ENCODE results near the gene DIP2C. TPM values are rescaled to one million over a fixed set of nuclear protein-coding genes. Genes with fewer than 3 reads are reported as not detected.

The DIP2C gene
- total RNA-seq, 3 donors from 2014 or later: 8.0 to 72.0 (median 8.5) TPM

GRCh38 chr10:560314-560992 is 129.0 kb downstream of the DIP2C start:
- TF ChIP-seq, protein P1, sequence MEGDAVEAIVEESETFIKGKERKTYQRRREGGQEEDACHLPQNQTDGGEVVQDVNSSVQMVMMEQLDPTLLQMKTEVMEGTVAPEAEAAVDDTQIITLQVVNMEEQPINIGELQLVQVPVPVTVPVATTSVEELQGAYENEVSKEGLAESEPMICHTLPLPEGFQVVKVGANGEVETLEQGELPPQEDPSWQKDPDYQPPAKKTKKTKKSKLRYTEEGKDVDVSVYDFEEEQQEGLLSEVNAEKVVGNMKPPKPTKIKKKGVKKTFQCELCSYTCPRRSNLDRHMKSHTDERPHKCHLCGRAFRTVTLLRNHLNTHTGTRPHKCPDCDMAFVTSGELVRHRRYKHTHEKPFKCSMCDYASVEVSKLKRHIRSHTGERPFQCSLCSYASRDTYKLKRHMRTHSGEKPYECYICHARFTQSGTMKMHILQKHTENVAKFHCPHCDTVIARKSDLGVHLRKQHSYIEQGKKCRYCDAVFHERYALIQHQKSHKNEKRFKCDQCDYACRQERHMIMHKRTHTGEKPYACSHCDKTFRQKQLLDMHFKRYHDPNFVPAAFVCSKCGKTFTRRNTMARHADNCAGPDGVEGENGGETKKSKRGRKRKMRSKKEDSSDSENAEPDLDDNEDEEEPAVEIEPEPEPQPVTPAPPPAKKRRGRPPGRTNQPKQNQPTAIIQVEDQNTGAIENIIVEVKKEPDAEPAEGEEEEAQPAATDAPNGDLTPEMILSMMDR (IDR thresholded peaks at IDR 0.05): no peak
- DNase-seq: no peak
- no peak for ATAC-seq
- H3K4me1 ChIP-seq (ENCODE audit: low read depth): no peaks in the 10 kb centered on the region
- intact Hi-C loops (cut with DNase I, micrococcal nuclease): no loop called here
- no peak overlapping the region for H3K4me3 ChIP-seq
- H3K9me3 ChIP-seq: peaks cover 7% of the 10 kb centered on the region
- no peaks in the 10 kb centered on the region for H3K36me3 ChIP-seq (ENCODE audit: low read depth)

- Histone ChIP-seq H3K4me3 (no peak overlapping the region), H3K9me3 (peaks cover 7% of the 10 kb centered on the region), H3K4me1 (ENCODE audit: low read depth) (no peaks in the 10 kb centered on the region), H3K36me3 (ENCODE audit: low read depth) (no peaks in the 10 kb centered on the region)
- DNase-seq (no peak), ATAC-seq (no peak)
- intact Hi-C loops (cut with DNase I, micrococcal nuclease): no loop called here
- TF ChIP-seq, protein P1 (IDR thresholded peaks at IDR 0.05): no peak
Measured at GRCh38 chr10:559767-560047, 129.8 kb downstream of the DIP2C start.

- TF ChIP-seq, protein P1 (IDR thresholded peaks at IDR 0.05): no peak
- ATAC-seq (no peak), DNase-seq (no peak)
- H3K36me3 ChIP-seq (ENCODE audit: low read depth): no peaks in the 10 kb centered on the region
- H3K4me3 ChIP-seq: no peak overlapping the region
- intact Hi-C loops (cut with DNase I, micrococcal nuclease): no loop called here
- peaks cover 4% of the 10 kb centered on the region for H3K9me3 ChIP-seq
- no peaks in the 10 kb centered on the region for H3K4me1 ChIP-seq (ENCODE audit: low read depth)
Measured at GRCh38 chr10:558891-559766, 130.3 kb downstream of the DIP2C start.

- H3K4me1 ChIP-seq (ENCODE audit: low read depth): no peaks in the 10 kb centered on the region
- no peak for DNase-seq
- intact Hi-C loops (cut with DNase I, micrococcal nuclease): no loop called here
Measured at GRCh38 chr10:558364-558763, 131.1 kb downstream of the DIP2C start.

GRCh38 chr10:557792-558328 is 131.6 kb downstream of the DIP2C start:
- H3K4me1 ChIP-seq (ENCODE audit: low read depth): no peaks in the 10 kb centered on the region
- intact Hi-C loops (cut with DNase I, micrococcal nuclease): no loop called here

More at GRCh38 chr10:558364-558763, 131.1 kb downstream of the DIP2C start:
- Histone ChIP-seq H3K4me3 (no peak overlapping the region), H3K36me3 (ENCODE audit: low read depth) (no peaks in the 10 kb centered on the region), H3K9me3 (no peaks in the 10 kb centered on the region)
- TF ChIP-seq, protein P1 (IDR thresholded peaks at IDR 0.05): no peak
- ATAC-seq: no peak

More at GRCh38 chr10:557792-558328, 131.6 kb downstream of the DIP2C start:
- Histone ChIP-seq H3K9me3 (no peaks in the 10 kb centered on the region), H3K4me3 (no peak overlapping the region), H3K36me3 (ENCODE audit: low read depth) (no peaks in the 10 kb centered on the region)
- TF ChIP-seq, protein P1 (IDR thresholded peaks at IDR 0.05): no peak
- no peak for ATAC-seq
- DNase-seq: no peak

Data from mucosa of descending colon (tissue), 3 donors.